Activated naive CD8-positive, alpha-beta T cell treated with anti-CD3 and anti-CD28 coated beads, Interleukin-2, amount 50 U/mL, for 24 hours (primary cell): ENCODE results near the gene HSD17B7.

Experiments
- ATAC-seq: fragments of 150-1000 bp; cut with Tn5 transposase; one replicate; pipeline ENCODE4 v1.10.0; 2021
- DNase-seq: peaks from one replicate; pipeline ENCODE4 v3.0.0; 2021
- H3K27ac Mint-ChIP-seq: one replicate; pipeline ENCODE4 v1.8.0; 2021; ENCODE audit warnings: mild to moderate bottlenecking, mixed read lengths
- H3K27me3 Mint-ChIP-seq: one replicate; pipeline ENCODE4 v1.8.0; 2021; ENCODE audit warnings: mixed read lengths
- H3K36me3 Mint-ChIP-seq: one replicate; pipeline ENCODE4 v1.8.0; 2021; ENCODE audit warnings: low read depth, mixed read lengths
- H3K4me1 Mint-ChIP-seq: one replicate; pipeline ENCODE4 v1.8.0; 2021; ENCODE audit warnings: mixed read lengths
- H3K4me3 Mint-ChIP-seq: one replicate; pipeline ENCODE4 v1.8.0; 2021; ENCODE audit warnings: mild to moderate bottlenecking, moderate library complexity, mixed read lengths
- H3K9me3 Mint-ChIP-seq: one replicate; pipeline ENCODE4 v1.8.0; 2021; ENCODE audit warnings: mixed read lengths

Gene HSD17B7

DNA sequence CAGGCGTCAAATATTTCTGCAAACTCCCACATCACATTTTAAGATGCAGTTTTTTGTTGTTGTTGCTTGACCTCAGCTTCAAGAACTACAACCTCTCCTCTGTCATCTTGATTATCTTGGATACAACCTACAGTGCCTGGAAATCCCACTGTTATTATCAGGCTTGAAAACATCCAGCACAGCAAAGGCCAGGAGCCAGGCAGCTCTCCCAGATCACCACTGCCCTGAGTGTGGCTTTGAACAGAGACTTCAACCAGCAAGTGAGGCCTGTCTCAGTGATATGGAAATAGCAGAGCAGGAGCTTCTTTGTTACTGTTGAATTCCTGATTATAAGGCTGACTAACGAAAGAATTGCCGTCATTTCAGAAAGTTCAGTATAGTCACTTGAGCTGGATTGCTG is 42.0 kb downstream of the HSD17B7 start:
- Mint-ChIP-seq H3K27me3 (peaks cover 20% of the 10 kb centered on the region), H3K36me3 (no peaks in the 10 kb centered on the region), H3K9me3 (peaks cover 4% of the 10 kb centered on the region), H3K4me3 (no peak overlapping the region), H3K4me1 (peaks cover 14% of the 10 kb centered on the region), H3K27ac (no peak overlapping the region)
- ATAC-seq (no peak), DNase-seq (no peak)

DNA sequence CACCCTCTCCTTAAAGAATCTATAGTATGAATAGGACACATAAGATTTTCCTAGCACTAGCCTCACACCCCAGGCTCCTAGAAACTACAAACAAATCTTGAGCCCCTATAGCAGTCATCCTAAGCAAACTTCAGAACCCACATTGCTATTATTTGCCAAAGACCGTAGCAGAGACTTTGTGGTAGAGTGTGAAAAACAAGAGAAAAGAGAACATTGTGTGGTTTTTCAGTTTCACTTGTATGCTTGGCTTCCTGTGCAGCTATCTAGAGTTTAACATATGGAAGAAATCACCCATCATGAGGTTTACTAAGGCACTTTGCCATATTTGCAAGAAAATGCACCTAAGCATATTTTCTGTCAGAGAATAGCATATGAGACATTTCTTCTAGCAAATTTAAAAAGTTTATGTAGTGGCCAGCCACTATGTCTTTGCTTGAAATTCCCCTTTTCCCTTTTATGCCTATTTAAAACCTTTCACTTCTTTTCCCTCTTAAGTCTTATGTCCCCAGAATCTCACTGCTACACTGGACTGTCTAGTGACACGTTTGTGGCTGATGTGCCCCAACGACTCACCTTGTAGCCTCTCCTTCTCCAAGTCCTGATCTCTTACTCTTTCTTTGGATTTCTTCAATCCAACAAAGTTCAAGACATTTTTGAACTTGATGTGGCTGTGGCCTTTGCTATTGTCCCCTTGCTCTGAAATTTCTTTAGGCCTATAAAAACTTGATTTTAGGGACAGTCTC is 44.8 kb downstream of the HSD17B7 start:
- peaks cover 5% of the 10 kb centered on the region for H3K36me3 Mint-ChIP-seq
- peaks cover 14% of the 10 kb centered on the region for H3K4me1 Mint-ChIP-seq
- ATAC-seq, result peak; percentile 97
- H3K9me3 Mint-ChIP-seq, result peaks cover 22% of the 10 kb centered on the region
- H3K27me3 Mint-ChIP-seq, result peaks cover 12% of the 10 kb centered on the region
- no peak for DNase-seq
- no peak overlapping the region for H3K4me3 Mint-ChIP-seq
- peak overlapping the region; percentile 34 for H3K27ac Mint-ChIP-seq

DNA sequence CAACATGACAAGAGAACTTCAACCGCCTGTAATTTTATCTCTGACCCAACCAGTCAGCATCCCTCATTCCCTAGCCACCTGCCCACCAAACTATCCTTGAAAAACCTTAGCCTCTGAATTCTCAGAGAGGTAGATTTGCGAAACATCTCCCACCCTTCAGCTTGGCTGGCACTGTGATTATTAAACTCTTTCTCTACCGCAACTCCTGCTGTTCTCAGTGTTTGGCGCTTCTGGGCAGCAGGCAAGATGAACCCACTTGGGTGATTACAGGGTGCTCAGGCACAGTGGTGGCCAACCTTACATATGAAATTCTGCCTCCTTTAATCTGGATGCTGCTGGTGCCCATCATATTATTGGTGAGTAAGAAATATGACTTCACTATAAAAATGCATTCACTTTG is 48.4 kb downstream of the HSD17B7 start:
- Mint-ChIP-seq H3K36me3 (peaks cover 5% of the 10 kb centered on the region), H3K9me3 (peaks cover 22% of the 10 kb centered on the region), H3K27me3 (peaks cover 13% of the 10 kb centered on the region), H3K27ac (no peak overlapping the region), H3K4me1 (peaks cover 14% of the 10 kb centered on the region), H3K4me3 (no peak overlapping the region)
- no peak for DNase-seq
- ATAC-seq, result no peak

DNA sequence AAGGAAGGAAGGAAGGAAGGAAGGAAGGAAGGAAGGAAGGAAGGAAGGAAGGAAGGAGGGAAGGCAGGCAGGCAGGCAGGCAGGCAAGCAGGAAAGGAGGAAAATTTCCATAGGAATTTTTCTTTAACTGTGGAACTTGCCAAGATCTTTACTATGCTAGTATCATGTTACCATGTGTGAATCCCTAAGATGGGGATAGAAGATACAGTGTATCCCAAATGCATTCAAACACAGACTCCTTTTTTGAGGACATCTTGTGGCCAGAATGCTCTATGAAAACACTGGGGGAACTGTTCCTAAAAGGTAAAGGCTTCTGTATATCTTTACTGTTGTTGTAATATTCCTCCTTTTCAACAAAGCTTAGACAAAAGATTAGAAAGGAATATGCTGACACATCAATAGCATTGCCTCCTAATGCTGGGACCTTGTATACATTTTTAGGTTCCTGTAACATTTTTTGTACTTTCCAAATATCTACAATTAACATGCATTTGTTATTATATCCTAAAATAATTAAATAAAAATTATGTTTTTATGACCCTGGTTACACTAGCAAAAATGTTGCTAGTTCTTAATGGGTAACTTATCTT is 49.8 kb downstream of the HSD17B7 start:
- Mint-ChIP-seq H3K27me3 (peaks cover 11% of the 10 kb centered on the region), H3K36me3 (peaks cover 5% of the 10 kb centered on the region)

DNA sequence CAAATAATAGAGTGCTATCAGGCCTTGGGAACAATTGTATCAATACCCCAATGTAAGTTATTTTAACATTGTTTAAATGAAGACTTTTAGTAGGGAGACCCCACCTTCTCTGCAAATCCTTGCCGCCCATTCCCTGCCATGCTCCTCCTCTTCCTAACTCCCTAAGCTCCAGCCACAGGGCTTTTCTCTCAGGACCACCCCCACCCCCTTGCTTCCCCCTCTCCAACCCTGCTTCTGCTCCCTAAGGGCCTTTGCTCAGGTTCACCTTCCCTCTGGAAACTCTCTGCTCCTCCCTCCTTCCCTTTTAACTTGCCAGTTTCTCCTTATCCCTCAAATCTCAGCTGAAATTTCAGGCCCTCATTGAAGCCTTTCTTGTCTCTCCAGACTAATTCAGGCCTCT is 53.7 kb downstream of the HSD17B7 start:
- Mint-ChIP-seq H3K4me3 (no peak overlapping the region), H3K9me3 (peaks cover 6% of the 10 kb centered on the region), H3K27me3 (peaks cover 3% of the 10 kb centered on the region), H3K27ac (no peak overlapping the region), H3K4me1 (no peaks in the 10 kb centered on the region), H3K36me3 (peaks cover 1% of the 10 kb centered on the region)
- ATAC-seq (no peak), DNase-seq (no peak)

More for the DNA sequence above, 49.8 kb downstream of the HSD17B7 start:
- DNase-seq, result no peak
- ATAC-seq, result no peak
- peaks cover 22% of the 10 kb centered on the region for H3K9me3 Mint-ChIP-seq
- no peak overlapping the region for H3K4me3 Mint-ChIP-seq
- no peak overlapping the region for H3K27ac Mint-ChIP-seq
- H3K4me1 Mint-ChIP-seq, result peaks cover 6% of the 10 kb centered on the region

DNA sequence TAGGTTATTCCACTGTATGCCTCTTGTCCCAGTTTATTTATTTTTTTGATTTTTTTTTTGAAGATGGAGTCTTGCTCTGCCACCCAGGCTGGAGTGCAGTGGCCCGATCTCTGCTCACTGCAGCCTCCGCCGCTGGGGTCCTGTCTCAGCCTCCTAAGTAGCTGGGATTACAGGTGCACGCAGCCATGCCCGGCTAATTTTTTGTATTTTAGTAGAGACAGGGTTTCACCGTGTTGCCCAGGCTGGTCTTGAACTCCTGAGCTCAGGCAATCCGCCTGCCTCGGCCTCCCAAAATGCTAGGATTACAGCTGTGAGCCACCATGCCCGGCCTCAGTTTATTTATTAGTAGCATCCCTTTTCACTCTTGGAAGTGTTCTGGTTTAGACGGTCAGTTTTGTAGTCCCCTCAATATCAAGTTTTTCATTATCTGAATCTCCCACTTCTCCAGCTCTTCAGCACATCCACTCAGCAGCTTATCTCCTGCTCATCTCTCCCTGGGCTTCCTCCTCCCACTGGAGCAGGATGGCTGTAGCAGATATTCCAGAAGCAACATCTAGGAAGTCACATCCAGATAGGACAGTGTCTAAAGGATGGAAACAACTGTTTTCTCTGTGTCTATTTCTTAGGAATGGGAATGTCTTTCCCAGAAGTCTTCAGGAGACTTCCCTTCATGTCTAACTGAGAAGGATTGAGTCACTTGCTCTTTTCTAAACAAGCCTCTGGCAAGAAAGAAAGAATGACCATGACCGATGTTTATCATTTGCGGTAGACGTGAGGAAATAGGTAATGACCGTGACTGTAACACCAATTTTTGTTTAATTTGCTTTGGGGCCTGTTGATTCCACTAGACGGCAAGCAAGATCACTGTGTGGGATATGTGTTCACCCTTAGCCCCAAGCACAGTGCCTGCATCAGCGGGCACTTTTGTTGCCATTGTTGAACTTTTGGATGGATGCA is 56.0 kb downstream of the HSD17B7 start:
- H3K36me3 Mint-ChIP-seq, result no peaks in the 10 kb centered on the region
- no peaks in the 10 kb centered on the region for H3K9me3 Mint-ChIP-seq
- no peak for ATAC-seq
- H3K27ac Mint-ChIP-seq, result no peak overlapping the region
- H3K27me3 Mint-ChIP-seq, result peaks cover 4% of the 10 kb centered on the region
- no peak overlapping the region for H3K4me3 Mint-ChIP-seq
- no peaks in the 10 kb centered on the region for H3K4me1 Mint-ChIP-seq
- DNase-seq, result no peak

DNA sequence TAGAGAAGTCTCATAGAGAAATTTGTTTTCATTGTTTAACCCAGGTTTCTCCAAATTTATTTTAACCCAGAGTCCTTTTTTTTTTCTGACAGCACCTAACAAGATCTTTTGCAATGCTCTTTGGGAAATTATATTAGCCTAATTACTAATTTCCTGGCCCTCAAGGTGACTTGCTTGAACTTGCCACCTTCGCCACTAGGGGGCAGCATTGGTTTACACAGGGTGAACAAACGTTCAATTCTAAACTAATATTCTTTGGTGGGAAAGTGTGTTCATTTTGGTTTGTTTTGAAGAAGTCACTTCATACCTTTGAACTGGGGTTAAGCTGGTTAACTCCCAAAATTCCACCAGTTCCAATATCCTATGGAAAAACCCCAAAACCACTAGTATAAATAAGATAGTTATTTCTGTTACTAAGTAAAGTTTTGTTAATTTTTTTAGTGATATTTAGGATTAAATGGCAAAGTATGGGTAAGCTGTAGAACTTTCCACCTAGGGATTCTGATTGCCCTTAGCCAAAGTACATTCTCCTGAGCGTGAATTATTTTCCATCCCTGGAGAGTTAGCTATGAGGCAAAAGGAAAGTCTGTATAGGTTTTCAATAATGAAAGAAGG is 57.4 kb downstream of the HSD17B7 start:
- Mint-ChIP-seq H3K4me3 (no peak overlapping the region), H3K36me3 (no peaks in the 10 kb centered on the region), H3K9me3 (no peaks in the 10 kb centered on the region), H3K27me3 (peaks cover 8% of the 10 kb centered on the region), H3K4me1 (no peaks in the 10 kb centered on the region), H3K27ac (no peak overlapping the region)
- DNase-seq (peak; percentile 85), ATAC-seq (no peak)

DNA sequence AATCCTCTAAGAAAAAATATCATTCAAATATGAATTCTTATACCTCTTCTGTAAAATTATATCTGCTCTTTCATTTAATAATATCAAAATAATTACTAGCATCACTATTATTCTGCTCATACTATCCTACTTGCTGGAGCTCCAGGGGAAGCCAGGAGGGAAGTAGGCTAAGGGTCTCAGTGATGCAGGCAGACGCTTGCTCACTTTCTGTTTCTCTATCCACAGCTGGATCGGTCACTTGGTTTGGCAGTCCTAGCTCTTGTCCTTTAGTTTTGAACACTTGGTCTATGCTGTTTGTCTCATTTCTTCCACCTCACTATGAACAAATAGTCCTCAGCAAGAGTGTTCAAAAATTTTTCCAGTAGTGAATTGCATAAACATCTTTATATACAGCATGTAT is 59.2 kb downstream of the HSD17B7 start:
- ATAC-seq (no peak), DNase-seq (no peak)
- no peaks in the 10 kb centered on the region for H3K4me1 Mint-ChIP-seq
- H3K36me3 Mint-ChIP-seq, result no peaks in the 10 kb centered on the region
- no peak overlapping the region for H3K4me3 Mint-ChIP-seq
- no peaks in the 10 kb centered on the region for H3K9me3 Mint-ChIP-seq
- no peak overlapping the region for H3K27ac Mint-ChIP-seq
- H3K27me3 Mint-ChIP-seq, result peaks cover 8% of the 10 kb centered on the region

DNA sequence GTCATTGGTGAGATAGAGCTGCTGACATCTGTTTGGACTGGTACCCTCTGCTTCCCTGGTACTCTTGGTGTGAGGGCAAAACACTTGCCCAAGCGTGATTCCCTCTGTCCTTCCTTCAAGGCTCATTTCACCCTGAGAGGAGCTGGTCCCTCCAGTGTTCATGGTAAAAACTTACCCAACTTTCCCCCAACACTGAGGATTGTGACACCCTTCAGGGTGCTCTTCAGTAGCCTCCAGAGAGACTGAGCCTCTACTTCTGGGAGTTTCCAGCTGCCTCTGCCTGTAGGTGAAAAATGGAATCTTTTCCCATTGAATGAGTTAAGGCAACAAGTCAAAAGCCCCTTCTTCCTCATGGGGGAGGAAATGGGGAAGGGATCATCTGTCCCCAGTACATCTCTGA is 60.8 kb downstream of the HSD17B7 start:
- H3K27ac Mint-ChIP-seq, result no peak overlapping the region
- H3K4me1 Mint-ChIP-seq, result no peaks in the 10 kb centered on the region
- no peaks in the 10 kb centered on the region for H3K36me3 Mint-ChIP-seq
- H3K4me3 Mint-ChIP-seq, result no peak overlapping the region
- ATAC-seq (no peak), DNase-seq (no peak)
- no peaks in the 10 kb centered on the region for H3K9me3 Mint-ChIP-seq
- H3K27me3 Mint-ChIP-seq, result peaks cover 8% of the 10 kb centered on the region

DNA sequence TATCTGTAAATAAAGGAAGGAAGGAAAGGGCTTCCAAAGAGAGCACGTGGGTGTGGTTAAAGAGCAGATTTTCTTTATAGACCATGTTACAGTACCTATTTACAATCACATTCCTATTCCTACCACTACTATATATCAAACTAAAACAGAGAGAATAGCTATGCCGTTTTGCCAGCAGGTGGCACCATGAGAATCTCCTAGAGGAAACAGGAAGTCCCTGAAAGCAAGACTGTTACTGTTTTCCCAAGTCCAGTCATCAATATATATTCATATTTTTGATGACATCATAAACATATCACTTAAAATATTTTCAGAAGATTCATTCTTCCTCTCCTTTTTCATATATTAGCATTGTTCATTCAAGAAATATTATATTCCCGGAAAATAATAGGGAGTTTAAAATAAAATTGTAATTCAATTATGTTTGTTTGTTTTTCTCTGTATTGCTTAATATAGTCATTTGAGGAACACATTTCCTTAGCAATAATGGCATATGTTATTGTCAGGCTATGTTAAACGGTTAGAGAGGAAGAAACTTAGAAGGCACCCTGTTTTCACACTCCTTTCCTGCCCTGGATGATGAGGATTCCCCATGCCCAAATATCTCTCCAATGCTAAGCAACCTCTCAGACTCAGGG is 63.9 kb downstream of the HSD17B7 start:
- ATAC-seq (peak; percentile 65), DNase-seq (peak; percentile 56)
- peaks cover 8% of the 10 kb centered on the region for H3K27me3 Mint-ChIP-seq
- H3K27ac Mint-ChIP-seq, result no peak overlapping the region
- no peaks in the 10 kb centered on the region for H3K4me1 Mint-ChIP-seq
- no peaks in the 10 kb centered on the region for H3K9me3 Mint-ChIP-seq
- H3K4me3 Mint-ChIP-seq, result no peak overlapping the region
- no peaks in the 10 kb centered on the region for H3K36me3 Mint-ChIP-seq

DNA sequence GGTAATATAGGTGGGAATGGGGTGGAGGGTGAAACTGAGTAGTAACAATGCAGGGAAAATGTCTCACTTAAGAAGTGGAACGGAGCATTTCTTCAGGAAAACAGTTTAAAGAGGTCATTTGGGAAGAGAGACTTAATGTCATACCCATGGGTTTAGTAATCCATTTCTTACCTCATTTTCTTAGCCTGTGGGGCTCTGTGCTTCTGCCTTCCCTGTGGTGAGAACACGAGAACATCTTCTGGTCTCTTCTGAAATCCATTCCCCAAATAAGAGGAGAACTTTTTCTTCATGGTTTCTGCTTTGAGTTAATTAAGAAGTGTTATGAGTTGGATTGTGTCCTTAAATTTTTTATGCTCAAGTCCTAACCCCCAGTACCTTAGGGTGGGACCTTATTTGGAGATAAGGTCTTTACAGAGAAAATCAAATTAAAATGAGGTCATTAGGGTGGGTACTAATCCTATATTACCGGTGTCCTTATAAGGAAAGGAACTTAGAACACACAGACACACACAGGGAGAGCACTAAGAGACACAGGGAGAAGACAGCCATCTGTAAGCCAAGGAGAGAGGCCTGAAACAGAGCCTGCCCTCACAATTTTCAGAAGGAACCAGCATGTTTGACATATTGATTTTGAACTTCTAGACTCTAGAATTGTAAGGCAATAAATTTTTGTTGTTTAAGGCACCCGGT is 65.1 kb downstream of the HSD17B7 start:
- no peaks in the 10 kb centered on the region for H3K4me1 Mint-ChIP-seq
- no peak for ATAC-seq
- no peaks in the 10 kb centered on the region for H3K36me3 Mint-ChIP-seq
- no peaks in the 10 kb centered on the region for H3K9me3 Mint-ChIP-seq
- no peak overlapping the region for H3K27ac Mint-ChIP-seq
- peaks cover 8% of the 10 kb centered on the region for H3K27me3 Mint-ChIP-seq
- DNase-seq, result no peak
- H3K4me3 Mint-ChIP-seq, result no peak overlapping the region

DNA sequence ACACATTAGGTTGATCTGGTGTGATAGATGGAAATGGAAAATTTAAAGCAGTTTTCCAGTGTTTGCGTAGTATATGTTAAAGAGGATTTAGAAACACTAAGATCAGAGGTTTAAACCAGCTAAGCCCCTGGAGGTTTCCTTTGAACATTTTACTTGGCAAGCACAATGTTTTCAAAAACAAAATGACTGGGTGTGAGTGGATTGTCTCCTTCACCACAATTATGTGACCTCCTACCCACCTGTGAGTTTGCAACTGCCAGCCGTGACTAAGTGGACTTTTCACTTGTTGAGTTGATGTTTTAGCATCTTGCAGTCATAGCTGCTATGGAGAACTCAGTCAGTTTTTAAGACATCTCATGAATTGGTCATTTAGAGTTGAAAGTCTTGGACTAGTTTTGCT is 65.8 kb downstream of the HSD17B7 start:
- no peaks in the 10 kb centered on the region for H3K4me1 Mint-ChIP-seq
- H3K36me3 Mint-ChIP-seq, result no peaks in the 10 kb centered on the region
- no peak overlapping the region for H3K4me3 Mint-ChIP-seq
- ATAC-seq (no peak), DNase-seq (no peak)
- H3K9me3 Mint-ChIP-seq, result no peaks in the 10 kb centered on the region
- H3K27ac Mint-ChIP-seq, result no peak overlapping the region
- H3K27me3 Mint-ChIP-seq, result peaks cover 8% of the 10 kb centered on the region

DNA sequence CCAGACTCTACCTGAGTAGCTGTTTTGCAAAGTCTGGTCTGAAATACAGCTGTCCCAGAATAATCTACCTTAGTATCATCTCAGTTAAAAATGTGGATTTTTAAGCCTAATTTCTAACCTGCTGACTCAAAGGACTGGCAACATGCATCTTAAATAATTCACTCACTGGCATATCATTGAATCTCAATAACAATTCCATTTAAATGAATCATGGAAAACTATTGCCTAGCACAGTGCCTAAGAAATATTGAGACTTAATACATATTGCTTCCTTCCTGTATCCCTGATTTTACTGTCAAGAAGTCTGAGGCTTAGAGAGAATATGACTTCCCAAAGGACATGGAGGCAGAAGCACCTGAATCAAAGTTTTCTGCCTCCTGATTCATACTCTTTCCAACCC is 67.3 kb downstream of the HSD17B7 start:
- no peak for ATAC-seq
- no peaks in the 10 kb centered on the region for H3K4me1 Mint-ChIP-seq
- no peak overlapping the region for H3K27ac Mint-ChIP-seq
- H3K9me3 Mint-ChIP-seq, result no peaks in the 10 kb centered on the region
- no peak for DNase-seq
- H3K36me3 Mint-ChIP-seq, result no peaks in the 10 kb centered on the region
- peaks cover 3% of the 10 kb centered on the region for H3K27me3 Mint-ChIP-seq
- H3K4me3 Mint-ChIP-seq, result no peak overlapping the region

DNA sequence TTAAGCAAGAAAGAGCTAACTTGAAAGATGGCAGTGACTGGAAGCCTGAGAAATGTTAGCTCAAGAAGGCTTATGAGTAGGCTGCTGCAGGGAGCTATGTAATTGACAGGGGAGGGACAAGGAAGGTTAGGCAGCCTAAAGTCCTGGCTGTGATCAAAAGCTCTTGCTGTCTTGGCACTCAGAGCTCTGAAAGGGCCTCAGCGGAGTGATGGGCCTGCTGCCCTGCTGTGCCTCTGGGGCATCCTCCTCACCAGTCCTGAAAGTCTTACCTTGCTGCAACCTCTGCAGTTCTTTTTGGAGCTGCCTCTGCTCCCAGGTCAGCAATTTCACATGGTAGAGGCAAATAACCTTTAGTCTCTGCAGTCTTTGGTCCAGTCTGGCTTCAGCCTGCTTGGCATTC is 68.7 kb downstream of the HSD17B7 start:
- no peak overlapping the region for H3K27ac Mint-ChIP-seq
- H3K9me3 Mint-ChIP-seq, result no peaks in the 10 kb centered on the region
- no peak overlapping the region for H3K4me3 Mint-ChIP-seq

More for the DNA sequence above, 68.7 kb downstream of the HSD17B7 start:
- DNase-seq (no peak), ATAC-seq (no peak)
- H3K36me3 Mint-ChIP-seq, result no peaks in the 10 kb centered on the region
- H3K4me1 Mint-ChIP-seq, result no peaks in the 10 kb centered on the region
- peaks cover 8% of the 10 kb centered on the region for H3K27me3 Mint-ChIP-seq
